K562 (cell line): ENCODE results near the gene TALDO1.

ENCODE experiments used
- CREB1 ChIP-seq, 2 experiments: sonication (generic) in 1 of 2; formaldehyde crosslinking in 1 of 2; IDR thresholded peaks; 2 replicates each; pipeline versions ENCODE4 v1.6.1 to v1.8.0; 2012 to 2022; ENCODE audit warnings: inconsistent platforms in 1 of 2, mild to moderate bottlenecking in 1 of 2, missing genetic modification reagents in 1 of 2, moderate library complexity in 1 of 2
- CTCF ChIP-seq, 3 experiments: IDR thresholded peaks in 2 of 3; conservative IDR thresholded peaks in 1 of 3; 2 replicates each; pipeline ENCODE4 v1.5.1; 2011 to 2012; ENCODE audit warnings: low read length in 3 of 3, mild to moderate bottlenecking in 3 of 3, control low read depth in 2 of 3, improper control_type of control experiment in 1 of 3, inconsistent platforms in 1 of 3, low read depth in 1 of 3, mixed read lengths in 1 of 3, moderate library complexity in 1 of 3; ENCODE audit not compliant: insufficient read depth in 2 of 3
- JUNB ChIP-seq: fragments of 450-650 bp; formaldehyde crosslinking; conservative IDR thresholded peaks from 2 replicates; pipeline ENCODE4 v1.4.0; 2020; ENCODE audit warnings: mild to moderate bottlenecking
- SPI1 ChIP-seq: IDR thresholded peaks from 2 replicates; pipeline ENCODE4 v1.6.1; 2011; ENCODE audit warnings: low read depth, low read length, control low read depth, borderline replicate concordance
- ZFPM2 ChIP-seq: fragments of 250-450 bp; sonication (Bioruptor Pico); IDR thresholded peaks from 2 replicates; pipeline ENCODE4 v1.5.1; 2022; ENCODE audit warnings: mild to moderate bottlenecking
- ZNF134 ChIP-seq: fragments of 250-450 bp; sonication (Bioruptor Pico); conservative IDR thresholded peaks from 2 replicates; pipeline ENCODE4 v1.4.0; 2020
- TF ChIP-seq, protein P1 (sequence below): sonication (generic); formaldehyde crosslinking; IDR thresholded peaks from 2 replicates; pipeline ENCODE4 v1.8.0; 2023; ENCODE audit warnings: mild to moderate bottlenecking, missing genetic modification reagents

DNA sequence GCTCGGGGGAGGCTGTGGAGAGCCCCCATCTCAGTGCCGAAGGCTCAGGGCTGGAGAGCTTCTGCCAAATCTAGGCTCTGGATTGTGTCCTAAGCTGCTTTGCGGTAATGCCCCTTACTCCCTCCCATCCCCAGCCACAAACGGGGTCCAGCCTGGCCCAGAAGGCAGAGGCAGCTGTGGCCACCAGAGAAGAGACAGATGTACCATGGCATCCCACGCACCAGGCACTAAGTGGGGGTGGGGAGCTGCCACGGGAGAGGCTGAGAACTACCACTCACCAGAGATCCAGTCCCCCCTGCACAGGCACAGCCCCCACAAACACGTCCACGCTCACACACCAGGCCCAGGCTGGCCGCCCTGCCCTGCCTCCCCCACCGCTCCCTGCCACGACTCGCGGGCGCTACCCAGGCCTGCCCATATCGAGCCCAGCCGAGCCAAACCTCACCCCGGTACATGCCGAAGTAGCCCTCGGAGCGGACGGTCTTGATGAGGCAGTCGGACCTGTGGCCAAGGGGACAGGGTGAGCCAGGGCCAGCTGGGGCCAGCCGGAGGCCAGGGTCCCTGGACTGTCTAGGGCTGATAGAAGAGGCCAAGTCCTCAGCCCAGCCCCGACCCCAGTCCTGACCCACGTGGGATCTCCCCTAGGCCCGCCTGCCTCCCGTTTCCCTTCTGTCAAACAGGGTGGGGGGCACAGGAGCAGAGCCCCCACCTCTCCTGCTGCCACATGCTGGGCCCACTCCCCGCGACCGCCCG lies 46.9 kb downstream of the TALDO1 start:
- TF ChIP-seq SPI1, result no peak
- no peak for TF ChIP-seq ZFPM2 (CRISPR knock-in tag)
- no peak for TF ChIP-seq JUNB (CRISPR knock-in tag)
- TF ChIP-seq ZNF134, result no peak
- TF ChIP-seq CREB1 (IDR thresholded peaks at IDR 0.05), result no peak
- TF ChIP-seq CREB1 (CRISPR knock-in tag; IDR thresholded peaks at IDR 0.05), result no peak
- no peak for TF ChIP-seq CTCF (IDR thresholded peaks at IDR 0.05 in 2 of 3, conservative IDR thresholded peaks at IDR 0.05 in 1 of 3; ENCODE audit: insufficient read depth in 2 of 3, low read depth in 1 of 3, low read length in 3 of 3)
- TF ChIP-seq, protein P1, sequence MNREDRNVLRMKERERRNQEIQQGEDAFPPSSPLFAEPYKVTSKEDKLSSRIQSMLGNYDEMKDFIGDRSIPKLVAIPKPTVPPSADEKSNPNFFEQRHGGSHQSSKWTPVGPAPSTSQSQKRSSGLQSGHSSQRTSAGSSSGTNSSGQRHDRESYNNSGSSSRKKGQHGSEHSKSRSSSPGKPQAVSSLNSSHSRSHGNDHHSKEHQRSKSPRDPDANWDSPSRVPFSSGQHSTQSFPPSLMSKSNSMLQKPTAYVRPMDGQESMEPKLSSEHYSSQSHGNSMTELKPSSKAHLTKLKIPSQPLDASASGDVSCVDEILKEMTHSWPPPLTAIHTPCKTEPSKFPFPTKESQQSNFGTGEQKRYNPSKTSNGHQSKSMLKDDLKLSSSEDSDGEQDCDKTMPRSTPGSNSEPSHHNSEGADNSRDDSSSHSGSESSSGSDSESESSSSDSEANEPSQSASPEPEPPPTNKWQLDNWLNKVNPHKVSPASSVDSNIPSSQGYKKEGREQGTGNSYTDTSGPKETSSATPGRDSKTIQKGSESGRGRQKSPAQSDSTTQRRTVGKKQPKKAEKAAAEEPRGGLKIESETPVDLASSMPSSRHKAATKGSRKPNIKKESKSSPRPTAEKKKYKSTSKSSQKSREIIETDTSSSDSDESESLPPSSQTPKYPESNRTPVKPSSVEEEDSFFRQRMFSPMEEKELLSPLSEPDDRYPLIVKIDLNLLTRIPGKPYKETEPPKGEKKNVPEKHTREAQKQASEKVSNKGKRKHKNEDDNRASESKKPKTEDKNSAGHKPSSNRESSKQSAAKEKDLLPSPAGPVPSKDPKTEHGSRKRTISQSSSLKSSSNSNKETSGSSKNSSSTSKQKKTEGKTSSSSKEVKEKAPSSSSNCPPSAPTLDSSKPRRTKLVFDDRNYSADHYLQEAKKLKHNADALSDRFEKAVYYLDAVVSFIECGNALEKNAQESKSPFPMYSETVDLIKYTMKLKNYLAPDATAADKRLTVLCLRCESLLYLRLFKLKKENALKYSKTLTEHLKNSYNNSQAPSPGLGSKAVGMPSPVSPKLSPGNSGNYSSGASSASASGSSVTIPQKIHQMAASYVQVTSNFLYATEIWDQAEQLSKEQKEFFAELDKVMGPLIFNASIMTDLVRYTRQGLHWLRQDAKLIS, result no peak
